GM15510 (cell line): ENCODE data around the gene RAB1B.

Source experiments
- POLR2A ChIP-seq: IDR thresholded peaks from 3 replicates; pipeline ENCODE4 v1.6.1; 2011; ENCODE audit warnings: borderline replicate concordance; ENCODE audit not compliant: insufficient read length; ENCODE audit errors: extremely low read depth

RAB1B gene

DNA sequence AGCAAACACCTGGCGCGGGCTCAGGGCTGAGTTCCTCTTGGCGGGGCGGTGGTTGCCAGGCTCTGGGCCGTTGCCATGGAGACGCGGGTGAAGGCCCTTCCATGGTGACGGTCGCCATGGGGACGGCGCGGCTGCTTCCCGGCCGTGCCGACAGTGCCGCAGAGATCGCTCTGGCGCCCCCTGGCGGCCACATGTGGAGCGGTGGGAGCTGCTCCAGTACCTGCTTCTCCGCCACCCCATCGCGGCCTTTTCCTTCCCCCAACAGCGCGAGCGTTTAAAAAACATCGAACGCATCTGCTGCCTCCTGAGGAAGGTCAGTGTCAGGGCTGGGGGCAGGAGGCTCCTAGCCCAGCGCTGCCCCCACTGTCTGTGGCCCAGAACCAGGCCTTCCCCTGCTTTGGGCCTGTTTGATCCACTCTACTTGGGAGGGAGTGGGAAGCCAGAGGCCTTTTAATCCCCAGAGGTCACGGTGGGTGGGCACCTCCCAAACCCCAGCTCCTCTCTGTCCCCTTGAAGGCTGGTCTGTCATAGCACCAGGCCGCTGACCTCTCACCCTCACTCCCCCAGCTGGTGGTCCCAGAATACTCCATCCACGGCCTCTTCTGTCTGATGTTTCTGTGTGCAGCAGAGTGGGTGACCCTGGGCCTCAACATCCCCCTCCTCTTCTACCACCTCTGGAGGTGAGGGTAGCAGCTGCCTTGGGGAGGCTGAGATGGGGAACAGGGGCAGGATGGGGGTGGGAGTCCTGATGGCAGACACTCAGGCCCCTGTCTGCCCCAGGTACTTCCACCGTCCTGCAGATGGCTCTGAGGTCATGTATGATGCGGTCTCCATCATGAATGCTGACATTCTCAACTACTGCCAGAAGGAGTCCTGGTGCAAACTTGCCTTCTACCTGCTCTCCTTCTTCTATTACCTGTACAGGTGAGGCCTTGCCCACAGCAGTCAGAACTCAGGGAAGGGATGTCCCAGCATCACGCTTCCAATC is 14.3 kb downstream of the RAB1B start:
- peak; percentile 32 for TF ChIP-seq POLR2A

DNA sequence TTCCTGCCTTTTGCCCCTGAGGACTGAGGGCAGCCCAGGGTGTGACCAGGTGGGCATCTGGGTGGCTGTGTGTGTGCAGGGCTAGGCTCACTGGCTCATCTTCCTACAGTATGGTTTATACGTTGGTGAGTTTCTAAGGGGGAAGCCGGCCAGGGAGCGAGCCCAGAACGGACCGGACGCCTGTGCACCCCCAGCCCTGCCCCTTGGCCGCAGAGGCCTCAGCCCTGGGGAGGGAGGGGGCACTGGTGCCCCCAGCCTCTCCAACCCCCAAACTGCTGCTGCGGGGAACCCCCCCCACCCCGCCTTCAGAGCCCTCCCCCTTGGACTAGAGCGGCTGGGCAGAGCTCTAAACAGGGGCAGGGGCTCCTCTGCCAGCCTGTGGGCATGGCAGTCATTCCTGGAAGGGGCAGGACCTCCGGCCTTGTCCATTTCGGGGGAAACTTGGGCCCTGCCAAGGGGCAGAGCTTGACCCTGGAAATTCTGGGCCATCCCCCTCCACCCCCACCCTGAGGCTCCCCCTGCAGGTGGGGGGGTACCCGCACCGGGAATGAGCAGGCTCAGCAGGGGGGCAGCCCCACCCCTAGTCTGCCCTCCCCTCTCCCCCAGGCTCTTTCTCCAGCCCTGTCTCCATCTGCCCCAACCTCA is 15.1 kb downstream of the RAB1B start:
- no peak for TF ChIP-seq POLR2A

DNA sequence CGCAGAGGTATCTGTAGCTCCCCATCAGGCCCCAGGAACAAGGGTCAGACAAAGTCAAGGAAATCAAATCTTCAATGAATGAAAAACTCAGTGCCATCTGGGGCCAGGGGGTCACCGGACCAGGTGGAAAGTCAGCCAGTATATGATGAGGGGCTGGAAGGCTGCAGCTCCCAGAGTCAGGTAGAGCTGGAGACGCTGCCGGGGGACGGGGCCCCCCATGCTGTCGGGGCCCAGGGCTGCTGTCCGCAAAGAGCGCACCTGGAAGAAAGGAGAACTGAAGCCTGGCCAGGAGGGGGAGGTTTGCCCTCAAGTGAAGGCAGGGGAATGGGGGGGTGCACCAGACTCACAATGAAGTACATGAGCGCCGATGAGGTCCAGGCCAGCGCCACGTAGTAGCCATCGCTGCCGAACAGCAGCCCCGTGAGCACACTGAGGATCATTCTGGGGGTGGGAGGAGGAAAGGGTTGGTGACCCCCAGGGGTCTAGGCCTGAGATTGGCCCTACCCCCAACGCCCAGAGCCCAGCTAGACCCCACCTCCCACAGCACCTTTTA is 16.2 kb downstream of the RAB1B start:
- no peak for TF ChIP-seq POLR2A

DNA sequence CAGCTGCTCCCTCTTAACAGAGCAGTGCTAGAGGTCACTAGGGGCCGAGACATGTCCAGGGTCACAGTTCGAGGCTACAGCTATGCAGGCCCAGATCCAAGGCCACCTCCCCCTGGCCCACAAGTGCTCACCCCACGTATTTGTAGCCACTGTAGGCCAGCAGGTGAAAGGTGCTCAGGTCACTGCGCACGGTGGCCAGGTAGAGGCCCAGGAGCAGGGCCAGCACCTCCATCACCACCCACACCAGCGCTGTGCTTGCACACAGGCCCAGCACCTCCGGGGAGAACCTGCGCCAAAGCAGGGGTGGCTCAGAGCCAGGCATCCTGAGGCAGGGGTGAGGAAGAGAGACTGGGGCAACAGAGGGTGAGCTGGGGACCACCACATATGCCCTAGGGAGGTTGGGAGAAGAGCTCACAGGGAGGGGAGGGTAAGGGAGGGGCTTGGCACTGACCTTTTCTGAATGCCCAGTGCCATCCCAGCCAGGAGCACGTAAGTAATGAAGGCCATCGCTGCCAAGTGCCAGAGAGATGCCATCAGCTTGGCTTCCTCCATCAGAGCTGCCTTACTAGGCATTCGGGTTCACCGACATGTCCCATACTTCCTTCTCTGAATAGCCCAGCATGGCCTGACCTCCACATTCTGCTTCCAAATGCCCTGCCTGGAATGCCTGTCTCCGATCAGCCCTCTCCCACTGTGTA is 17.0 kb downstream of the RAB1B start:
- TF ChIP-seq POLR2A, result no peak

DNA sequence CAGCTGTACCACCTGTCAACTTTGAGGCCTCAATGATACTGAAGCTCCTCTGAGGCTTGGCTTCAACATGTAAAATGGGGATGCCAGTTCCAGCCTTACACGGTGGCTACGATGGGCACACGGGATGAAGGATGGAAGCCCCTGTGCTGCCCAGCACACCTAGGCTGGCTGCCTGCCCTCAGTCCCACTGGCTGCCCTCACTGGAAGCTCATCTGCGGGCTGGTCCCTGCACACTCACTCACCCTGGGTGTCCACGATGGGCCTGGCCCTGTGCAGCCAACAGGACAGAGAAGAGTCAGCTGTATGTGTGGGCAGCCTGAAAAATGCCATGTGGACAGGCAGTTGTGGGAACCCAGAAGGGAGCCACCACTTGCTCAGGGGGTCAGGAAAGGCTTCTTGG is 18.3 kb downstream of the RAB1B start:
- no peak for TF ChIP-seq POLR2A

DNA sequence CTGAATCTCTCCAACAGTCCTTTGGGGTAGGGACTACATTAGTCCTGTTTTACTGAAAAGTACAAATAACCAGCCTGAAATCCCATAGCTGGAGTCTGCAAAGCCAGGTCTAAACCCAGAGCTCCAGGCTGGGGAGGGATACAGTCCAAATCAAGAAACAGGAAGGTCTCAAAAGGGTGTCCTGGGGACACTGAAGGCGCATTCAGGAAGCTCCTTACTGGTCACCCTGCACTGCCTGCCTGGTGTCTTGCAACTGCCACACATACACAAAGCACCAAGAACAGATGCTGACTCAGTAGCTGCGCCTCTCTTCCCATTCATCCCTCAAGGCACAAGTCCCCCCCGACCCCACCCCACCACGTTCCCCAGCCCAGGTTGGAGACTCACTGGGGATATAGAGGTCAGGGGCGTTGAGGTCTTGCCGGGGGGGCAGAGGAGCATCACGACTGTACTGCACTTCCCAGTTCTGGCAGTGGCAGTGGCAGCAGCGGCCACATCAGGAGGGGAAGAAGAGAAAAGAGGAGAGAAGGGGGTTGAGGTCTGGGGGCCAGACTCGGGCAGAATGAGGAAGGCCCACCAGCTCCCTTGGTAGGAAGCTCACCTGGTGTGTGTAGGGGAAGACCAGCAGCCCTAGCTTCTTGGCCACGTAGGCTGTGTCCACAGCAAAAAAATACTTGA is 18.9 kb downstream of the RAB1B start:
- no peak for TF ChIP-seq POLR2A

DNA sequence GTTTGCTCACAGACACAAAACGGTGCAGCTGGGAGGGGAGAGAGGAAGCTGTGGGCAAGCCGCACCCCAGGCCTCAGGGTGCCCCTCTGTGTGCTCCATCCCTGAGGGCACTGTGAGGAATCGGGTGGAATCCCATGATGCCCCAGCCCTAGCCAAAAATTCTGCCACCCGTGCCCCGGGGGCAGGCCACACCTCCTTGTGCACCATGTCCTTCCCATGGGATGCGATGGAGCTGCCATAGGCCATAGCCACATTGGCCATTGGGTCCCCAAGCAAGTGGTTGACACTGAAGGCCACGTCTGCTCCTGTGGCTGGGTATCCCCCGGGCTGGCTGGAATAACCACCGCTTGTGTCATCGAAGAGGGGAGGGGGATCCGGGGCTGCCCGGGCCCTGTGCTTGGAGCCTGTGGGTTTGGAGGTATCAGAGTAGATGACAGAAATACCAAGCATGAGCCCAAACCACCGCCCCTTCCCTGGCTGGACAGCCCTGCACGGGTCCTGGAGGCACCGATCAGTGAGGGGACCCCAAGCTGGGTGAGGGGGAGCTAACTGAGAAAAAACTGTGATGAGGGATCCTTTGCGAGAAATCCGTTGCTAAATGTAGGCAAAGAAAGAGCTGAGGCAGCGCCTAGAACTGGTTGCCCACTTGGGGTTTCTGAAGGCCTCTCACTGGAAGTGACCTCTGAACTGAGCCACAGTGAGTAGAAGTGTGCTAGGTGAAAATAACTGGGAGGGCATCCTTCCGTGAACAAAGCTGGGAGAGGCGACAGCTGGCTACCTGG is 19.6 kb downstream of the RAB1B start:
- no peak for TF ChIP-seq POLR2A

DNA sequence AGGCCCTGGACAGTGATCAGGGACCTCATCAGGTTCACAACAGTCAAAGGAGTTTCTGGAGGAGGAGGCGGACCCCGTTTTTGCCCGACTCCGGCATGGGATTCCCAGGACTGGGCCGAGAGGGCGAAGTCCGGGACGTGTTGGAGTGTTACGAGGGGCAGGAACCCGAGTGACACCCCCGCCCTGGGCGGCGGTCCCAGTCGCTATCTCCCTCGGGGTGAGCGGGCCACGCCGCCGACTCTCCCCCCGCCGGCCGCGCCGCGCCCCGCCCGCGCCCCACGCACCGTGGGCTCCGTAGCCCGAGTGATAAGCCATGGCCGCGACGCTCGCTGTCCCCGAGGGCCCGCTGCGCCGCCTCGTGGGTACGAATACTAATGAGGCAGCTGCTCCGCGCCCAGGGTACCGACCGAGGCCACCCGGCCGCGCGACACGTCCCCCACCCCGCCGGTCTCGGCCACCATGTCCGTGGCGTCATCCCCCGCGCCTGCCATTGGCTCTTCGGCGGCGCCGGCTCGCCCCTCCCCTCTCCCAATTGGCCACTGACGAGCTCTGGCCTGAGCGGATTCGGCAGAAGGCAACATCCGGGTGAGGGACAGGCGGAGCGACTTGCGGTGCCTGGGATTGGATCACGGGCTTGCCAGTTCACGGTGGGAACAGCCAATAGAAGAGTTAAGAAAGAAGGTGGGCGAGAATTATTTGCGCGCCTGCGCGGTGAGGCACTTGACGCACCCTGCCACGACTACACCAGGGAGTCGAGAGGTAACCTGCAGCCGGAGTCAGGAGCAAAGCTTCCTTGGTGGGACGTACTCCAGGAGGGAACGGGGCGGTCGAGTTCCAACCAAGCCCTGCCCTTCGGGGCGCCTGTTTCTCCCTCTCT is 20.5 kb downstream of the RAB1B start, which contains the start of gene YIF1A:
YIF1A (minus strand) TSS at position 473 of the 877 bp plus-strand sequence; CDS start at position 315, 158 bp downstream.
- TF ChIP-seq POLR2A, result peak; percentile 88

DNA sequence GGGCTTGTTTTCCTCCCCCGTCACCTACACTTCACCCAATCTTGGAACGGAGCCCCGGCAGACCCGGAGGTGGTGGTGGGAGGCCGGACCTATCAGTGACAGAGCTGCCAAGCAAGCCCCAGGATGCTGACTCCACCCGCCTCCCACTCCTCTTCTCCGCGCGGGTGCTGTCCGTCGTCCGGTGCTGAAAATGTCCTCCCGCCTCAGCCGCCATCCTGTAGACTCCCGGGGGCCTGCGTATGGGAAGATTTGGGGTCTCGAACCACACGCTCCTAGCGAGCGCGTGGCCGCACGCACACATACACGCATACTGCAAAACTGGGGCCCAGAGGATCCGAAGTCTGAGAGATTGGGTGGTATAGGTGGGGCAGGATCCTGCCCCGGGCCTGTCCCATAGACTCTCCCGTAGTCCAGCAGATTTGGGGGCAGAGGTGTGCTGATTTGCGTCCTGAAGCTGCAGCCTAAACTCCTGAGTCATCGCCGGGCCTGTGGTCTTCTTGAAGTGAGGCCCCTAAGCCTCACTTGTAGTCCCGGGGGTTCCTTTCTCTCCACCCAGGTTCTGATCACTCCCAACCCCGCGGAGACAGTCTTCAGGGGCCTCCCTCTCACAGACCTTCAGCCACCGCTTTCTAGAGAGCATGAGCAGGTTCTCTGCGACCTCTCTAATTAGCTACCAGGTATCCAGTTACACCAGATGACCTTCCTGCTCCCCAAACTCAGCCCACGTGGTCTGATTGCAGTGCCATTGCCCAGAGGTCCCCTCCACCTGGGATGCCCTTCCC is 21.3 kb downstream of the RAB1B start:
- TF ChIP-seq POLR2A, result no peak

DNA sequence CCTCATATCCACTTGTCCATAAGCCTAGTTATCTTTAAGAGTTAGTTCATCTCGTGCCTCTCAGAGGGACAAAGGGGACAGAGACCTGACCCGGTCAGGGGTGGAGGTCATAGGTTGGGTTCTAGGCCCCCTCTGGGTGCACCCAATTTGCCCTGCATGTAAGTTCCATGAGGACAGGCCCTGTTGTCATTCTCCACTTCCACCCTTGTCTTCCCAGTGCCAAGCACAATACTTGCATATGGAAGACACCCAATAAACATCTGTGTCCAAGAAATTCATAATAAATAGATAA is 21.8 kb downstream of the RAB1B start:
- TF ChIP-seq POLR2A, result no peak

DNA sequence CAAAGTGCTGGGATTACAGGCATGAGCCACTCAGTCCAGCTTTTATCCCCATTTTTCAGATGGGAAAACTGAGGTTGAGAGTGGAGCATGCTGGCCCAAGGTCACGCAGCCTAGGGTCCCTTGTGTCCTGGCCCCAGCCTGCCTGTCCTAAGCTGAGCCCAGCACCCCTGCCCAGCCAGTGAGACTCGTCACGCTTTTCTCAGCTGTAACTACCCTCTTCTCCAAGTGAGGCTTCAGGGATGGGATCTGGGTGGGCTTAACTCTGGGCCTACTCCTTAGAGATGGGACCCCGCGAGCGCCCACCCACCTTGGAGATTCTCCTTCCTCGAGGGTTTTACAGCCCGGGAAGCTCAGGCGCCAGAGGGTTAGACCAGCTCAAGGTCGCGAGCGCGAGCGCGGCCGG is 22.9 kb downstream of the RAB1B start:
- no peak for TF ChIP-seq POLR2A
